H1 (cell line): Measurements from ENCODE around the gene MEP1A. TPM values are rescaled to one million over a fixed set of nuclear protein-coding genes. Genes with fewer than 3 reads are reported as not detected.

Experiments
- CTCF ChIA-PET: fragments of 300-600 bp; sonication (Branson Sonifier 250); formaldehyde crosslinking; loops from one replicate; lab custom pipeline; 2021; ENCODE audit not compliant: partially characterized antibody; lab: Charles Lee
- POLR2A ChIA-PET: fragments of 300-600 bp; sonication (Branson Sonifier 250); formaldehyde crosslinking; loops from one replicate; lab custom pipeline; 2021; ENCODE audit warnings: inconsistent platforms; ENCODE audit not compliant: partially characterized antibody; lab: Charles Lee
- DNase-seq, 2 experiments: peaks; one replicate each; pipeline versions ENCODE4 v3.0.0 to v3.0.0-alpha.2; 2010 to 2022; ENCODE audit warnings: low spot score in 2 of 2, low read depth in 1 of 2, mixed read lengths in 1 of 2
- FAIRE-seq: peaks from 2 replicates; lab custom pipeline; 2011; peaks lifted over from hg19 to GRCh38; lab: Jason Lieb, UNC
- H2AFZ ChIP-seq: 2 replicates; pipeline ENCODE4 v1.8.1; 2012; ENCODE audit warnings: low read length, inconsistent platforms
- H2AK5ac ChIP-seq: 2 replicates; pipeline ENCODE4 v1.6.1; 2013; ENCODE audit warnings: low read depth, low read length
- H2BK120ac ChIP-seq: replicated peaks from 2 replicates; pipeline ENCODE3; 2013; ENCODE audit warnings: low read depth, low read length, inconsistent platforms
- H2BK12ac ChIP-seq: 2 replicates; pipeline ENCODE4 v1.6.1; 2013; ENCODE audit warnings: low read depth, low read length
- H2BK15ac ChIP-seq: 2 replicates; pipeline ENCODE4 v1.6.1; 2013; ENCODE audit warnings: low read length
- H2BK20ac ChIP-seq: 2 replicates; pipeline ENCODE4 v1.6.1; 2013; ENCODE audit warnings: low read length
- H2BK5ac ChIP-seq: 2 replicates; pipeline ENCODE4 v1.6.1; 2013; ENCODE audit warnings: low read depth, low read length
- H3K14ac ChIP-seq: 2 replicates; pipeline ENCODE4 v1.6.1; 2013; ENCODE audit warnings: inconsistent platforms; ENCODE audit not compliant: insufficient read length
- H3K18ac ChIP-seq: 2 replicates; pipeline ENCODE4 v1.6.1; 2013; ENCODE audit warnings: low read length; ENCODE audit errors: extremely low read depth
- H3K23ac ChIP-seq: 2 replicates; pipeline ENCODE4 v1.6.1; 2013; ENCODE audit warnings: inconsistent platforms; ENCODE audit not compliant: insufficient read length
- H3K23me2 ChIP-seq: 2 replicates; pipeline ENCODE4 v1.6.1; 2013; ENCODE audit warnings: low read depth, low read length
- H3K27ac ChIP-seq: 2 replicates; pipeline ENCODE4 v1.6.1; 2011; ENCODE audit warnings: low read depth, low read length, inconsistent platforms
- H3K27me3 ChIP-seq, 4 experiments: replicated peaks in 1 of 4; 1 replicate in 1 of 4; 2 replicates in 3 of 4; pipeline versions ENCODE4 v1.6.1 to v1.8.1; 2011 to 2013; ENCODE audit warnings: low read length in 3 of 4, mild to moderate bottlenecking in 3 of 4, inconsistent platforms in 2 of 4, mixed read lengths in 2 of 4, moderate library complexity in 1 of 4; ENCODE audit not compliant: control insufficient read depth in 3 of 4, insufficient read depth in 3 of 4; ENCODE audit errors: extremely low read depth in 1 of 4
- H3K36me3 ChIP-seq, 4 experiments: 2 replicates each; pipeline versions ENCODE4 v1.6.1 to v1.8.1; 2011 to 2013; ENCODE audit warnings: mild to moderate bottlenecking in 4 of 4, low read length in 3 of 4, moderate library complexity in 2 of 4, control low read depth in 1 of 4, inconsistent platforms in 1 of 4; ENCODE audit not compliant: insufficient read depth in 4 of 4, control insufficient read depth in 2 of 4
- H3K4ac ChIP-seq: replicated peaks from 2 replicates; pipeline ENCODE3; 2013; ENCODE audit warnings: low read length, low read depth, mixed read lengths, inconsistent platforms; ENCODE audit not compliant: insufficient read length
- H3K4me1 ChIP-seq, 4 experiments: replicated peaks in 1 of 4; 1 replicate in 1 of 4; 2 replicates in 3 of 4; pipeline versions ENCODE4 v1.6.1 to v1.8.1; 2011 to 2013; ENCODE audit warnings: low read length in 3 of 4, inconsistent platforms in 2 of 4, mixed read lengths in 1 of 4; ENCODE audit not compliant: insufficient read depth in 4 of 4, control insufficient read depth in 3 of 4
- H3K4me2 ChIP-seq, 2 experiments: 2 replicates each; pipeline versions ENCODE4 v1.6.1 to v1.8.1; 2011 to 2013; ENCODE audit warnings: low read depth in 2 of 2, low read length in 2 of 2, control low read depth in 1 of 2, inconsistent platforms in 1 of 2, mild to moderate bottlenecking in 1 of 2; ENCODE audit not compliant: insufficient read depth in 1 of 2
- H3K4me3 ChIP-seq, 4 experiments: fragments of 200-600, 300-600 bp in 1 of 4; sonication (generic), shearing (Covaris generic), sonication (Bioruptor Twin) in 1 of 4; 2 replicates each; pipeline versions ENCODE4 v1.5.1 to v1.8.1; 2011 to 2016; ENCODE audit warnings: low read length in 4 of 4, low read depth in 3 of 4, control low read depth in 2 of 4, inconsistent platforms in 2 of 4, mild to moderate bottlenecking in 2 of 4, mixed read lengths in 1 of 4, moderate library complexity in 1 of 4; ENCODE audit not compliant: insufficient read depth in 2 of 4; ENCODE audit errors: extremely low read depth in 1 of 4
- H3K56ac ChIP-seq: replicated peaks from 2 replicates; pipeline ENCODE3; 2013; ENCODE audit warnings: low read depth, mild to moderate bottlenecking, mixed read lengths, low read length, inconsistent platforms; ENCODE audit not compliant: insufficient read length
- H3K79me1 ChIP-seq: 2 replicates; pipeline ENCODE4 v1.6.1; 2013; ENCODE audit warnings: low read depth, low read length, control low read depth
- H3K79me2 ChIP-seq, 2 experiments: 2 replicates each; pipeline versions ENCODE4 v1.6.1 to v1.8.1; 2012 to 2013; ENCODE audit warnings: low read length in 2 of 2, mild to moderate bottlenecking in 2 of 2, inconsistent platforms in 1 of 2; ENCODE audit not compliant: insufficient read depth in 2 of 2, control insufficient read depth in 1 of 2
- H3K9ac ChIP-seq, 4 experiments: replicated peaks in 1 of 4; 1 replicate in 1 of 4; 2 replicates in 3 of 4; pipeline versions ENCODE4 v1.6.1 to v1.8.1; 2011 to 2013; ENCODE audit warnings: low read depth in 3 of 4, low read length in 3 of 4, control low read depth in 2 of 4, mild to moderate bottlenecking in 2 of 4, moderate library complexity in 2 of 4, inconsistent platforms in 1 of 4; ENCODE audit errors: extremely low read depth in 1 of 4
- H3K9me3 ChIP-seq, 2 experiments: 2 replicates each; pipeline versions ENCODE4 v1.6.1 to v1.8.1; 2012 to 2013; ENCODE audit warnings: mild to moderate bottlenecking in 2 of 2, moderate library complexity in 2 of 2, control low read depth in 1 of 2, inconsistent platforms in 1 of 2, low read depth in 1 of 2, low read length in 1 of 2, mixed read lengths in 1 of 2; ENCODE audit not compliant: insufficient read depth in 2 of 2
- H4K20me1 ChIP-seq, 2 experiments: replicated peaks in 1 of 2; 2 replicates each; pipeline versions ENCODE3 to v1.8.1; 2011 to 2013; ENCODE audit warnings: inconsistent platforms in 2 of 2, low read length in 2 of 2, mild to moderate bottlenecking in 1 of 2; ENCODE audit not compliant: insufficient read depth in 2 of 2, control insufficient read depth in 1 of 2
- H4K5ac ChIP-seq: 2 replicates; pipeline ENCODE4 v1.6.1; 2013; ENCODE audit warnings: low read length, low read depth, mixed read lengths, inconsistent platforms; ENCODE audit not compliant: insufficient read length
- H4K8ac ChIP-seq: 2 replicates; pipeline ENCODE4 v1.8.0; 2013; ENCODE audit warnings: mild to moderate bottlenecking, moderate library complexity, low read length, inconsistent platforms; ENCODE audit not compliant: insufficient read depth; ENCODE audit errors: extremely low read depth
- H4K91ac ChIP-seq: replicated peaks from 2 replicates; pipeline ENCODE3; 2013; ENCODE audit warnings: low read length, mixed read lengths, inconsistent platforms; ENCODE audit not compliant: insufficient read length
- CBX5 ChIP-seq: fragments of 300-800, 300-1000 bp; sonication (generic); IDR thresholded peaks from 2 replicates; pipeline ENCODE4 v1.7.1; 2016; ENCODE audit warnings: antibody characterized with exemption, low read length, low read depth
- CHD1 ChIP-seq: IDR thresholded peaks from 2 replicates; pipeline ENCODE4 v1.6.1; 2012; ENCODE audit warnings: low read depth, low read length, improper control_type of control experiment
- CTCF ChIP-seq, 3 experiments: IDR thresholded peaks; 1 replicate in 2 of 3; 2 replicates in 1 of 3; pipeline versions ENCODE4 v1.5.1 to v1.6.1; 2011; ENCODE audit warnings: low read length in 3 of 3, mild to moderate bottlenecking in 3 of 3, inconsistent platforms in 2 of 3, low read depth in 1 of 3, moderate library complexity in 1 of 3; ENCODE audit not compliant: insufficient read depth in 1 of 3; ENCODE audit errors: control extremely low read depth in 1 of 3
- EP300 ChIP-seq, 2 experiments: IDR thresholded peaks; 1 replicate in 1 of 2; 2 replicates in 1 of 2; pipeline ENCODE4 v1.6.1; 2011 to 2012; ENCODE audit warnings: low read depth in 2 of 2, low read length in 2 of 2, mild to moderate bottlenecking in 2 of 2, borderline replicate concordance in 1 of 2, inconsistent platforms in 1 of 2, moderate library complexity in 1 of 2
- GABPA ChIP-seq: IDR thresholded peaks from 2 replicates; pipeline ENCODE4 v1.6.1; 2011; ENCODE audit warnings: mild to moderate bottlenecking, low read length, moderate library complexity, borderline replicate concordance; ENCODE audit not compliant: insufficient read depth
- KDM4A ChIP-seq: IDR thresholded peaks from one replicate; pipeline ENCODE4 v1.7.1; 2012; ENCODE audit warnings: low read depth, mild to moderate bottlenecking, moderate library complexity, low read length, inconsistent platforms; ENCODE audit not compliant: severe bottlenecking
- NANOG ChIP-seq: IDR thresholded peaks from 2 replicates; pipeline ENCODE4 v1.6.1; 2011; ENCODE audit warnings: low read length, low read depth, mild to moderate bottlenecking, inconsistent platforms; ENCODE audit not compliant: insufficient read depth, poor library complexity, severe bottlenecking
- RAD21 ChIP-seq, 2 experiments: IDR thresholded peaks in 1 of 2; conservative IDR thresholded peaks in 1 of 2; 2 replicates each; pipeline ENCODE4 v1.6.1; 2011; ENCODE audit warnings: low read depth in 2 of 2, low read length in 2 of 2, improper control_type of control experiment in 1 of 2, inconsistent platforms in 1 of 2, mild to moderate bottlenecking in 1 of 2, moderate library complexity in 1 of 2
- TAF7 ChIP-seq: optimal IDR thresholded peaks from 2 replicates; pipeline ENCODE3; 2011; ENCODE audit warnings: low read depth, mild to moderate bottlenecking, inconsistent platforms, low read length, moderate library complexity, borderline replicate concordance
- ZNF274 ChIP-seq: IDR thresholded peaks from 2 replicates; pipeline ENCODE4 v1.7.0; 2012; ENCODE audit warnings: low read length, borderline replicate concordance; ENCODE audit errors: extremely low read depth
- WGBS, 2 experiments: shearing (Covaris generic) in 1 of 2; methylation state at CpG; one replicate each; pipeline versions ENCODE4 v1.1.6 to v1.1.7; 2013 to 2015; ENCODE audit warnings: low lambda C conversion rate in 2 of 2, mixed read lengths in 2 of 2, inconsistent platforms in 1 of 2, low coverage in 1 of 2, missing lambda C conversion rate in 1 of 2; ENCODE audit not compliant: insufficient replicate concordance in 2 of 2, insufficient coverage in 1 of 2, insufficient read length in 1 of 2; ENCODE audit errors: extremely low coverage in 1 of 2, missing lambda C conversion rate in 1 of 2; 5-methylcytosine and 5-hydroxymethylcytosine counted together
- polyA plus RNA-seq, 7 experiments: library from polyadenylated mRNA; depleted of rRNA in 3 of 7; stranded (reverse) in 5 of 7; unstranded in 2 of 7; fragments of >200 nt in 5 of 7; fragments of 200-250 nt in 2 of 7; gene quantifications; 1 replicate in 5 of 7; 2 replicates in 1 of 7; 4 replicates in 1 of 7; pipeline versions ENCODE4 v1.2.1 to v1.2.3, GENCODE V29; 2011 to 2013; ENCODE audit warnings: missing spikeins in 2 of 7, mixed read lengths in 2 of 7
- total RNA-seq: library from RNA; stranded (reverse); fragmentation: NEBNext Ultra II Directional; extraction: Animal tissue kit (Norgen Biotek cat#: 25700); gene quantifications from 2 replicates; pipeline ENCODE4 v1.2.1, GENCODE V29; 2021

The MEP1A gene
- total and polyA plus RNA-seq, 2 of the 8 experiments (the other 6 are each of a cell fraction or from before 2014, with no cell fraction given) = 0.03 TPM; not detected in 1

DNA sequence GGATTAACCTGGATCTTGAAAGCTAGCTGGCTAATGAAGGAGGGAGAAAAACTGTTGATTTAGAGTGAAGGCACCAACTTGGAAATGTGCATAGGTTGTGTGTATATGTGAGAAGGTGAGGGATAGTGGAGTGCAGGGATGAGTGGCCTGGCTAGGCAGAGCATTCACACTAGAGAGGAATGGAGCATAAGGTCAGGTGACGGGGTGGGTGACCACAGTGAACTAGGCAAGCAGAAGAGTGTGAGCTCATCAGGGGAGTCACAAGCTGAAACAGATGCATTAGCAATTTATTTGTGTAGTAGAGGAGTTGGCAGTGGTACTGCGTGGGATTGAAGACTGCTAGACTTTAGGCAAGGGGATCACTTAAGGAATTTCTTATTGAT, 36.0 kb upstream of the MEP1A start:
- H3K27me3 ChIP-seq = no peaks in the 10 kb centered on the region
- H3K14ac ChIP-seq = no peak overlapping the region
- H3K9ac ChIP-seq = no peak overlapping the region
- WGBS, 2 experiments = 91% methylated on average over 2 of the region's 2 CpGs; no CpG with 5 or more reads in 1 of the 2 experiments
- H3K79me1 ChIP-seq = no peaks in the 10 kb centered on the region
- H4K91ac ChIP-seq = no peak overlapping the region
- no peak for DNase-seq
- H4K8ac ChIP-seq = no peak overlapping the region
- no peak overlapping the region for H2BK12ac ChIP-seq
- H3K18ac ChIP-seq = no peak overlapping the region
- no peak overlapping the region for H3K23ac ChIP-seq
- H3K36me3 ChIP-seq = no peaks in the 10 kb centered on the region
- H3K9me3 ChIP-seq = no peaks in the 10 kb centered on the region
- H2AK5ac ChIP-seq = no peak overlapping the region
- H3K4ac ChIP-seq = no peak overlapping the region
- H3K79me2 ChIP-seq = no peaks in the 10 kb centered on the region
- no peak overlapping the region for H3K56ac ChIP-seq
- 0 out of 2 replicates have a peak overlapping the region, but pooled peaks have one; percentile 16 for H2AFZ ChIP-seq
- no peak overlapping the region for H2BK120ac ChIP-seq
- no peak overlapping the region for H3K27ac ChIP-seq
- no peaks in the 10 kb centered on the region for H3K23me2 ChIP-seq
- H2BK15ac ChIP-seq = no peak overlapping the region
- H3K4me1 ChIP-seq = peaks cover 0 to 7% (median 3%) of the 10 kb centered on the region in 4 experiments; a peak in 3 of 7 replicates
- no peak overlapping the region for H2BK5ac ChIP-seq
- H4K5ac ChIP-seq = no peak overlapping the region
- H3K4me3 ChIP-seq = no peak overlapping the region
- peak; percentile 55 for FAIRE-seq
- CTCF ChIA-PET = no interaction called here
- H3K4me2 ChIP-seq = peak overlapping the region in 1 of 2 experiments; percentile 25; a peak in 1 of 4 replicates
- POLR2A ChIA-PET = no interaction called here
- H2BK20ac ChIP-seq = no peak overlapping the region
- H4K20me1 ChIP-seq = no peaks in the 10 kb centered on the region
- TF ChIP-seq KDM4A (no peak), CBX5 (no peak), GABPA (no peak), ZNF274 (no peak), RAD21 (IDR thresholded peaks at IDR 0.05 in 1 of 2, conservative IDR thresholded peaks at IDR 0.05 in 1 of 2; ENCODE audit: low read depth in 2 of 2, low read length in 2 of 2) (no peak), NANOG (no peak), EP300 (IDR thresholded peaks at IDR 0.05; ENCODE audit: borderline replicate concordance in 1 of 2, low read depth in 2 of 2, low read length in 2 of 2) (no peak), CHD1 (no peak), TAF7 (no peak), CTCF (IDR thresholded peaks at IDR 0.05; ENCODE audit: control extremely low read depth in 1 of 3, insufficient read depth in 1 of 3, low read depth in 1 of 3, low read length in 3 of 3) (no peak)
